Limb (tissue), 2 donors: Measurements from ENCODE around the gene HUNK.

Experiments used
- DNase-seq, 2 donors: peaks; one replicate each; pipeline ENCODE4 v3.0.0-alpha.2; 2016; ENCODE audit errors: extremely low spot score in 2 of 2

HUNK gene

GRCh38 chr21:31952828-31953227, 80.0 kb downstream of the HUNK start:
- DNase-seq: no peak

GRCh38 chr21:31957631-31958030, 84.8 kb downstream of the HUNK start:
- no peak for DNase-seq

- no peak for DNase-seq
These were observed 87.1 kb downstream of the HUNK start for GRCh38 chr21:31959881-31960280.

GRCh38 chr21:31961027-31961426, 88.2 kb downstream of the HUNK start:
- no peak for DNase-seq

- no peak for DNase-seq
These were observed 88.9 kb downstream of the HUNK start for GRCh38 chr21:31961704-31962103.

GRCh38 chr21:31964692-31965091, 91.9 kb downstream of the HUNK start:
- no peak for DNase-seq

- DNase-seq: no peak
These were observed 94.5 kb downstream of the HUNK start for GRCh38 chr21:31967334-31967733.

GRCh38 chr21:31972622-31973021, 99.8 kb downstream of the HUNK start:
- no peak for DNase-seq

GRCh38 chr21:31973402-31973944, 100.7 kb downstream of the HUNK start:
- no peak for DNase-seq

- DNase-seq: no peak
These were observed 101.7 kb downstream of the HUNK start for GRCh38 chr21:31974454-31974985.

- DNase-seq: no peak
These were observed 102.7 kb downstream of the HUNK start for GRCh38 chr21:31975491-31975890.

GRCh38 chr21:31977816-31978215, 105.0 kb downstream of the HUNK start:
- DNase-seq: no peak

- DNase-seq: no peak
These were observed 110.3 kb downstream of the HUNK start for GRCh38 chr21:31983120-31983519.

GRCh38 chr21:31983554-31983953, 110.7 kb downstream of the HUNK start:
- no peak for DNase-seq

- no peak for DNase-seq
These were observed 112.6 kb downstream of the HUNK start for GRCh38 chr21:31985398-31985797.

GRCh38 chr21:31986035-31986856, 113.4 kb downstream of the HUNK start:
- no peak for DNase-seq

GRCh38 chr21:31987696-31988095, 114.9 kb downstream of the HUNK start:
- DNase-seq: no peak

- no peak for DNase-seq
These were observed 115.9 kb downstream of the HUNK start for GRCh38 chr21:31988492-31989290.

GRCh38 chr21:31991356-31992331, 118.8 kb downstream of the HUNK start:
- no peak for DNase-seq

- DNase-seq: no peak
These were observed 119.6 kb downstream of the HUNK start for GRCh38 chr21:31992391-31992790.
